ENCODE data around the gene FNTB. TPM values are rescaled to one million over a fixed set of nuclear protein-coding genes. Genes with fewer than 3 reads are reported as not detected.
A peak's percentile ranks its signal among the peaks of the same experiment; 100 is the strongest.

FNTB gene
- total and polyA plus RNA-seq, 2 experiments from 2014 or later, result 8.6 to 12.5 TPM

- Mint-ChIP-seq H3K36me3 (ENCODE audit: low read depth) (no peaks in the 10 kb centered on the region; the same call in none of the 3 replicates), H3K27me3 (ENCODE audit: insufficient read depth, low read depth, poor library complexity) (peaks cover 5% of the 10 kb centered on the region), H3K9me3 (no peaks in the 10 kb centered on the region), H3K4me3 (no peak overlapping the region), H3K4me1 (no peaks in the 10 kb centered on the region), H3K27ac (no peak overlapping the region)
- 0 out of 2 replicates have a peak overlapping the region, but pooled peaks have one; percentile 19 for H3K27ac ChIP-seq (ENCODE audit: low read depth)
- no peaks in the 10 kb centered on the region for H3K79me2 ChIP-seq (replicated peaks; ENCODE audit: insufficient read depth)
- no peak overlapping the region for H2AFZ ChIP-seq
- no peak overlapping the region for H3K4me3 ChIP-seq
- no peaks in the 10 kb centered on the region for H4K20me1 ChIP-seq (replicated peaks; ENCODE audit: insufficient read depth)
- TF ChIP-seq CREB1 (CRISPR knock-in tag; IDR thresholded peaks at IDR 0.05; ENCODE audit: low read depth) (no peak), JUNB (IDR thresholded peaks at IDR 0.05; ENCODE audit: unreplicated experiment) (no peak), EZH2phosphoT487 (IDR thresholded peaks at IDR 0.05; ENCODE audit: unreplicated experiment) (no peak)
- H3K4me2 ChIP-seq, result no peak overlapping the region
- H3K4me1 ChIP-seq (ENCODE audit: insufficient read depth), result no peaks in the 10 kb centered on the region
- no peak for DNase-seq (ENCODE audit: low spot score)
- no peaks in the 10 kb centered on the region for H3K9me2 ChIP-seq (ENCODE audit: insufficient read depth)
- ATAC-seq, result no peak
- peaks cover 5% of the 10 kb centered on the region; the same call in 1 of the 2 replicates for H3K36me3 ChIP-seq (ENCODE audit: insufficient read depth)
- H3F3A ChIP-seq (replicated peaks; ENCODE audit: low read depth), result no peaks in the 10 kb centered on the region
- H3K27me3 ChIP-seq (ENCODE audit: insufficient read depth), result no peaks in the 10 kb centered on the region
Observed at GRCh38 chr14:65010211-65010931, 23.7 kb downstream of the FNTB start.

DNA sequence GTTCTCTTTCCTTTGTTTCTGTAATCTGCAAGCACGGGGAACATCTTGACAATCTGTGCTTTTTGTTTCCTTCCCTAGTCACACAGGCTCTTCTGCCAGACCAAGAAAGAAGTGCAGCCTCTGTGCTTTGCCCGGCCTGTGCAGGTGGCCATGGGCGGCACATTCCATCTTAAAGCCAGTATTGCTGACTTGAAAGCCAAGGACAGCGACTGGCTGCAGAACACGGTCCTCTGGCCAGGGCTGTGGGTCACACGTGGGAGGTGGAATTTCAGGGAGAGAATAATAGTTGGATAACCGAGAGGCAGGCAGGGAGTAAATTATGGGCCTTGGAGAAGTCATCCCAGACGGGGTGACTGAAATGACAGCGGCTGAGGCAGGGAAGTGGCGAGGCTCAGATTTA, 24.8 kb downstream of the FNTB start:
- peaks cover 5% of the 10 kb centered on the region; the same call in 1 of the 2 replicates for H3K36me3 ChIP-seq (ENCODE audit: insufficient read depth)
- H3K27ac Mint-ChIP-seq, result no peak overlapping the region
- TF ChIP-seq EZH2phosphoT487 (IDR thresholded peaks at IDR 0.05; ENCODE audit: unreplicated experiment), result no peak
- no peak for TF ChIP-seq JUNB (IDR thresholded peaks at IDR 0.05; ENCODE audit: unreplicated experiment)
- TF ChIP-seq POLR2AphosphoS5 (IDR thresholded peaks at IDR 0.05; ENCODE audit: low read depth), result no peak
- TF ChIP-seq ZNF114 (CRISPR knock-in tag; IDR thresholded peaks at IDR 0.05), result no peak
- TF ChIP-seq, protein P1, sequence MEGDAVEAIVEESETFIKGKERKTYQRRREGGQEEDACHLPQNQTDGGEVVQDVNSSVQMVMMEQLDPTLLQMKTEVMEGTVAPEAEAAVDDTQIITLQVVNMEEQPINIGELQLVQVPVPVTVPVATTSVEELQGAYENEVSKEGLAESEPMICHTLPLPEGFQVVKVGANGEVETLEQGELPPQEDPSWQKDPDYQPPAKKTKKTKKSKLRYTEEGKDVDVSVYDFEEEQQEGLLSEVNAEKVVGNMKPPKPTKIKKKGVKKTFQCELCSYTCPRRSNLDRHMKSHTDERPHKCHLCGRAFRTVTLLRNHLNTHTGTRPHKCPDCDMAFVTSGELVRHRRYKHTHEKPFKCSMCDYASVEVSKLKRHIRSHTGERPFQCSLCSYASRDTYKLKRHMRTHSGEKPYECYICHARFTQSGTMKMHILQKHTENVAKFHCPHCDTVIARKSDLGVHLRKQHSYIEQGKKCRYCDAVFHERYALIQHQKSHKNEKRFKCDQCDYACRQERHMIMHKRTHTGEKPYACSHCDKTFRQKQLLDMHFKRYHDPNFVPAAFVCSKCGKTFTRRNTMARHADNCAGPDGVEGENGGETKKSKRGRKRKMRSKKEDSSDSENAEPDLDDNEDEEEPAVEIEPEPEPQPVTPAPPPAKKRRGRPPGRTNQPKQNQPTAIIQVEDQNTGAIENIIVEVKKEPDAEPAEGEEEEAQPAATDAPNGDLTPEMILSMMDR (conservative IDR thresholded peaks at IDR 0.05; ENCODE audit: low read depth in 2 of 2), result no peak
- TF ChIP-seq CREB1 (CRISPR knock-in tag; IDR thresholded peaks at IDR 0.05; ENCODE audit: low read depth), result no peak
- TF ChIP-seq ZNF331 (CRISPR knock-in tag; IDR thresholded peaks at IDR 0.05; ENCODE audit: low read depth), result no peak
- TF ChIP-seq NANOG (IDR thresholded peaks at IDR 0.05; ENCODE audit: borderline replicate concordance), result no peak
- TF ChIP-seq, protein P2, sequence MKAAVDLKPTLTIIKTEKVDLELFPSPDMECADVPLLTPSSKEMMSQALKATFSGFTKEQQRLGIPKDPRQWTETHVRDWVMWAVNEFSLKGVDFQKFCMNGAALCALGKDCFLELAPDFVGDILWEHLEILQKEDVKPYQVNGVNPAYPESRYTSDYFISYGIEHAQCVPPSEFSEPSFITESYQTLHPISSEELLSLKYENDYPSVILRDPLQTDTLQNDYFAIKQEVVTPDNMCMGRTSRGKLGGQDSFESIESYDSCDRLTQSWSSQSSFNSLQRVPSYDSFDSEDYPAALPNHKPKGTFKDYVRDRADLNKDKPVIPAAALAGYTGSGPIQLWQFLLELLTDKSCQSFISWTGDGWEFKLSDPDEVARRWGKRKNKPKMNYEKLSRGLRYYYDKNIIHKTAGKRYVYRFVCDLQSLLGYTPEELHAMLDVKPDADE (IDR thresholded peaks at IDR 0.05), result no peak
- TF ChIP-seq, protein P3, sequence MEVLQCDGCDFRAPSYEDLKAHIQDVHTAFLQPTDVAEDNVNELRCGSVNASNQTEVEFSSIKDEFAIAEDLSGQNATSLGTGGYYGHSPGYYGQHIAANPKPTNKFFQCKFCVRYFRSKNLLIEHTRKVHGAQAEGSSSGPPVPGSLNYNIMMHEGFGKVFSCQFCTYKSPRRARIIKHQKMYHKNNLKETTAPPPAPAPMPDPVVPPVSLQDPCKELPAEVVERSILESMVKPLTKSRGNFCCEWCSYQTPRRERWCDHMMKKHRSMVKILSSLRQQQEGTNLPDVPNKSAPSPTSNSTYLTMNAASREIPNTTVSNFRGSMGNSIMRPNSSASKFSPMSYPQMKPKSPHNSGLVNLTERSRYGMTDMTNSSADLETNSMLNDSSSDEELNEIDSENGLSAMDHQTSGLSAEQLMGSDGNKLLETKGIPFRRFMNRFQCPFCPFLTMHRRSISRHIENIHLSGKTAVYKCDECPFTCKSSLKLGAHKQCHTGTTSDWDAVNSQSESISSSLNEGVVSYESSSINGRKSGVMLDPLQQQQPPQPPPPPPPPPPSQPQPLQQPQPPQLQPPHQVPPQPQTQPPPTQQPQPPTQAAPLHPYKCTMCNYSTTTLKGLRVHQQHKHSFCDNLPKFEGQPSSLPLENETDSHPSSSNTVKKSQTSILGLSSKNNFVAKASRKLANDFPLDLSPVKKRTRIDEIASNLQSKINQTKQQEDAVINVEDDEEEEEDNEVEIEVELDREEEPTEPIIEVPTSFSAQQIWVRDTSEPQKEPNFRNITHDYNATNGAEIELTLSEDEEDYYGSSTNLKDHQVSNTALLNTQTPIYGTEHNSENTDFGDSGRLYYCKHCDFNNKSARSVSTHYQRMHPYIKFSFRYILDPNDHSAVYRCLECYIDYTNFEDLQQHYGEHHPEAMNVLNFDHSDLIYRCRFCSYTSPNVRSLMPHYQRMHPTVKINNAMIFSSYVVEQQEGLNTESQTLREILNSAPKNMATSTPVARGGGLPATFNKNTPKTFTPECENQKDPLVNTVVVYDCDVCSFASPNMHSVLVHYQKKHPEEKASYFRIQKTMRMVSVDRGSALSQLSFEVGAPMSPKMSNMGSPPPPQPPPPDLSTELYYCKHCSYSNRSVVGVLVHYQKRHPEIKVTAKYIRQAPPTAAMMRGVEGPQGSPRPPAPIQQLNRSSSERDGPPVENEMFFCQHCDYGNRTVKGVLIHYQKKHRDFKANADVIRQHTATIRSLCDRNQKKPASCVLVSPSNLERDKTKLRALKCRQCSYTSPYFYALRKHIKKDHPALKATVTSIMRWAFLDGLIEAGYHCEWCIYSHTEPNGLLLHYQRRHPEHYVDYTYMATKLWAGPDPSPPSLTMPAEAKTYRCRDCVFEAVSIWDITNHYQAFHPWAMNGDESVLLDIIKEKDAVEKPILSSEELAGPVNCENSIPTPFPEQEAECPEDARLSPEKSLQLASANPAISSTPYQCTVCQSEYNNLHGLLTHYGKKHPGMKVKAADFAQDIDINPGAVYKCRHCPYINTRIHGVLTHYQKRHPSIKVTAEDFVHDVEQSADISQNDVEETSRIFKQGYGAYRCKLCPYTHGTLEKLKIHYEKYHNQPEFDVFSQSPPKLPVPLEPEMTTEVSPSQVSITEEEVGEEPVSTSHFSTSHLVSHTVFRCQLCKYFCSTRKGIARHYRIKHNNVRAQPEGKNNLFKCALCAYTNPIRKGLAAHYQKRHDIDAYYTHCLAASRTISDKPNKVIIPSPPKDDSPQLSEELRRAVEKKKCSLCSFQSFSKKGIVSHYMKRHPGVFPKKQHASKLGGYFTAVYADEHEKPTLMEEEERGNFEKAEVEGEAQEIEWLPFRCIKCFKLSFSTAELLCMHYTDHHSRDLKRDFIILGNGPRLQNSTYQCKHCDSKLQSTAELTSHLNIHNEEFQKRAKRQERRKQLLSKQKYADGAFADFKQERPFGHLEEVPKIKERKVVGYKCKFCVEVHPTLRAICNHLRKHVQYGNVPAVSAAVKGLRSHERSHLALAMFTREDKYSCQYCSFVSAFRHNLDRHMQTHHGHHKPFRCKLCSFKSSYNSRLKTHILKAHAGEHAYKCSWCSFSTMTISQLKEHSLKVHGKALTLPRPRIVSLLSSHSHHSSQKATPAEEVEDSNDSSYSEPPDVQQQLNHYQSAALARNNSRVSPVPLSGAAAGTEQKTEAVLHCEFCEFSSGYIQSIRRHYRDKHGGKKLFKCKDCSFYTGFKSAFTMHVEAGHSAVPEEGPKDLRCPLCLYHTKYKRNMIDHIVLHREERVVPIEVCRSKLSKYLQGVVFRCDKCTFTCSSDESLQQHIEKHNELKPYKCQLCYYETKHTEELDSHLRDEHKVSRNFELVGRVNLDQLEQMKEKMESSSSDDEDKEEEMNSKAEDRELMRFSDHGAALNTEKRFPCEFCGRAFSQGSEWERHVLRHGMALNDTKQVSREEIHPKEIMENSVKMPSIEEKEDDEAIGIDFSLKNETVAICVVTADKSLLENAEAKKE (CRISPR knock-in tag; IDR thresholded peaks at IDR 0.05), result no peak
- no peak for TF ChIP-seq EZH2 (IDR thresholded peaks at IDR 0.05; ENCODE audit: low read depth, unreplicated experiment)

More for the DNA sequence above, 24.8 kb downstream of the FNTB start:
- Histone ChIP-seq H2AFZ (no peak overlapping the region), H3K9me2 (ENCODE audit: insufficient read depth) (no peaks in the 10 kb centered on the region), H3K4me3 (no peak overlapping the region), H3K27me3 (ENCODE audit: insufficient read depth) (no peaks in the 10 kb centered on the region), H3K4me1 (ENCODE audit: insufficient read depth) (no peaks in the 10 kb centered on the region), H3K27ac (ENCODE audit: low read depth) (no peak overlapping the region), H3K4me2 (no peak overlapping the region), H3K79me2 (replicated peaks; ENCODE audit: insufficient read depth) (no peaks in the 10 kb centered on the region), H4K20me1 (replicated peaks; ENCODE audit: insufficient read depth) (no peaks in the 10 kb centered on the region), H3F3A (replicated peaks; ENCODE audit: low read depth) (no peaks in the 10 kb centered on the region)
- Mint-ChIP-seq H3K36me3 (ENCODE audit: low read depth) (peaks cover 2% of the 10 kb centered on the region), H3K4me3 (no peak overlapping the region), H3K4me1 (no peaks in the 10 kb centered on the region), H3K27me3 (ENCODE audit: insufficient read depth, low read depth, poor library complexity) (peaks cover 5% of the 10 kb centered on the region), H3K9me3 (no peaks in the 10 kb centered on the region)
- DNase-seq (ENCODE audit: low spot score) (no peak), ATAC-seq (no peak)

All from GM23338 (cell line).